A549 (cell line): ENCODE measurements around the gene MXI1. TPM values are rescaled to one million over a fixed set of nuclear protein-coding genes. Genes with fewer than 3 reads are reported as not detected.

Experiments used
- ATAC-seq, 2 experiments: fragments of 200-7000 bp in 1 of 2; fragments of >200 bp in 1 of 2; cut with Nextera tagmentation in 1 of 2; cut with Tn5 transposase in 1 of 2; 3 replicates each; pipeline versions ENCODE4 v1.8.0 to v1.9.1; 2018 to 2020; ENCODE audit warnings: mild to moderate bottlenecking in 1 of 2, moderate library complexity in 1 of 2
- CTCF ChIA-PET: fragments of 300-600 bp; sonication (Branson Sonifier 250); formaldehyde crosslinking; extraction: SDS; loops from one replicate; lab custom pipeline; 2021; ENCODE audit warnings: antibody characterized with exemption, inconsistent platforms; lab: Yijun Ruan, JAX
- POLR2A ChIA-PET: fragments of 350-600 bp; formaldehyde crosslinking; extraction: SDS; loops from one replicate; lab custom pipeline; 2021; ENCODE audit warnings: antibody characterized with exemption, inconsistent platforms; lab: Yijun Ruan, JAX
- DNase-seq, 2 experiments: peaks; one replicate each; pipeline versions ENCODE4 v3.0.0 to v3.0.0-alpha.2; 2011 to 2016; ENCODE audit warnings: low read depth in 1 of 2, low spot score in 1 of 2
- FAIRE-seq: peaks from 2 replicates; lab custom pipeline; 2011; peaks lifted over from hg19 to GRCh38; lab: Jason Lieb, UNC
- H3K27ac ChIP-seq, 2 experiments: fragments of >200 bp; sonication (Bioruptor Twin); formaldehyde crosslinking; 3 replicates each; pipeline ENCODE4 v1.5.1; 2016 to 2017
- H3K4me1 ChIP-seq: fragments of >200 bp; sonication (Bioruptor Twin); formaldehyde crosslinking; 3 replicates; pipeline ENCODE4 v1.6.1; 2016
- H3K4me2 ChIP-seq: fragments of >200 bp; sonication (Bioruptor Twin); formaldehyde crosslinking; 3 replicates; pipeline ENCODE4 v1.6.1; 2016
- H3K4me3 ChIP-seq: fragments of >200 bp; sonication (Bioruptor Twin); formaldehyde crosslinking; 3 replicates; pipeline ENCODE4 v1.5.1; 2016
- H3K9me3 ChIP-seq: fragments of >200 bp; sonication (Bioruptor Twin); formaldehyde crosslinking; 3 replicates; pipeline ENCODE4 v1.6.1; 2016
- CBX2 ChIP-seq: fragments of 200-600 bp; sonication (generic); IDR thresholded peaks from 2 replicates; pipeline ENCODE4 v1.6.1; 2016; ENCODE audit warnings: low read depth, mild to moderate bottlenecking, borderline replicate concordance
- CBX8 ChIP-seq: fragments of 200-600 bp; sonication (generic); IDR thresholded peaks from 2 replicates; pipeline ENCODE4 v1.6.1; 2016
- CHD2 ChIP-seq: fragments of 150-350 bp; IDR thresholded peaks from 2 replicates; pipeline ENCODE4 v1.6.1; 2014; ENCODE audit warnings: low read length; ENCODE audit not compliant: partially characterized antibody
- EP300 ChIP-seq, 2 experiments: fragments of >200 bp; sonication (Bioruptor Twin); formaldehyde crosslinking; IDR thresholded peaks; 2 replicates in 1 of 2; 3 replicates in 1 of 2; pipeline ENCODE4 v1.6.1; 2016 to 2017
- FOSB ChIP-seq: fragments of 250-450 bp; sonication (Bioruptor Pico); IDR thresholded peaks from 2 replicates; pipeline ENCODE4 v1.5.0; 2020; ENCODE audit warnings: mild to moderate bottlenecking, moderate library complexity
- HDAC2 ChIP-seq: fragments of 200-600 bp; sonication (generic); IDR thresholded peaks from 2 replicates; pipeline ENCODE4 v1.6.1; 2016
- HEYL ChIP-seq: fragments of 250-450 bp; sonication (Bioruptor Pico); IDR thresholded peaks from 2 replicates; pipeline ENCODE4 v1.8.0; 2021; ENCODE audit warnings: mild to moderate bottlenecking, moderate library complexity
- HOXB13 ChIP-seq: fragments of 250-450 bp; sonication (Bioruptor Pico); IDR thresholded peaks from 2 replicates; pipeline ENCODE4 v1.5.0; 2020; ENCODE audit warnings: low read depth, mild to moderate bottlenecking, moderate library complexity
- JUNB ChIP-seq: fragments of >200 bp; sonication (Bioruptor Twin); formaldehyde crosslinking; IDR thresholded peaks from 2 replicates; pipeline ENCODE4 v1.6.1; 2016
- KDM1A ChIP-seq: fragments of 200-600 bp; sonication (generic); IDR thresholded peaks from 2 replicates; pipeline ENCODE4 v1.6.1; 2016; ENCODE audit warnings: low read depth, mild to moderate bottlenecking
- MAZ ChIP-seq: fragments of 150-350 bp; IDR thresholded peaks from 2 replicates; pipeline ENCODE4 v1.6.1; 2014; ENCODE audit warnings: antibody characterized with exemption, low read depth, low read length, borderline replicate concordance
- MYC ChIP-seq: IDR thresholded peaks from 2 replicates; pipeline ENCODE4 v1.6.1; 2012; ENCODE audit warnings: mild to moderate bottlenecking, inconsistent platforms, low read length, improper control_type of control experiment, borderline replicate concordance
- NFE2L2 ChIP-seq: fragments of 150-350 bp; conservative IDR thresholded peaks from 2 replicates; pipeline ENCODE4 v1.6.1; 2014; ENCODE audit warnings: low read length
- PHF8 ChIP-seq: fragments of 200-600 bp; sonication (generic); IDR thresholded peaks from 2 replicates; pipeline ENCODE4 v1.6.1; 2016; ENCODE audit warnings: low read depth, mild to moderate bottlenecking, antibody characterized with exemption, moderate library complexity, borderline replicate concordance
- RAD21 ChIP-seq, 2 experiments: fragments of >200 bp in 1 of 2; sonication (Bioruptor Twin) in 1 of 2; formaldehyde crosslinking in 1 of 2; IDR thresholded peaks in 1 of 2; conservative IDR thresholded peaks in 1 of 2; 2 replicates in 1 of 2; 3 replicates in 1 of 2; pipeline ENCODE4 v1.6.1; 2012 to 2018; ENCODE audit warnings: inconsistent platforms in 1 of 2
- RNF2 ChIP-seq: fragments of 200-600 bp; sonication (generic); IDR thresholded peaks from 2 replicates; pipeline ENCODE4 v1.6.1; 2016; ENCODE audit warnings: low read depth, mild to moderate bottlenecking, antibody characterized with exemption, moderate library complexity, borderline replicate concordance
- SMC3 ChIP-seq: fragments of >200 bp; sonication (Bioruptor Twin); formaldehyde crosslinking; IDR thresholded peaks from 3 replicates; pipeline ENCODE4 v1.6.1; 2018; ENCODE audit warnings: inconsistent platforms
- SREBF2 ChIP-seq: fragments of 450-650 bp; IDR thresholded peaks from 2 replicates; pipeline ENCODE4 v1.6.1; 2014; ENCODE audit warnings: mild to moderate bottlenecking, moderate library complexity
- ZFP36 ChIP-seq: fragments of 450-650 bp; IDR thresholded peaks from 2 replicates; pipeline ENCODE4 v1.6.1; 2014; ENCODE audit warnings: borderline replicate concordance; ENCODE audit not compliant: partially characterized antibody
- ZNF302 ChIP-seq: fragments of 250-450 bp; sonication (Bioruptor Pico); IDR thresholded peaks from 2 replicates; pipeline ENCODE4 v1.9.0; 2021; ENCODE audit warnings: inconsistent platforms, mild to moderate bottlenecking, moderate library complexity
- WGBS: methylation state at CpG from one replicate; pipeline ENCODE4 v1.1.6; 2017; ENCODE audit errors: missing lambda C conversion rate; 5-methylcytosine and 5-hydroxymethylcytosine counted together
- polyA plus RNA-seq, 4 experiments: library from polyadenylated mRNA; depleted of rRNA in 3 of 4; stranded (reverse); fragments of >200 nt; fragmentation: RNase III in 1 of 4; extraction: RNeasy Plus Mini Kit Qiagen cat#74134 plus additional on column Dnase treatment in 1 of 4; gene quantifications; 2 replicates in 3 of 4; 3 replicates in 1 of 4; pipeline ENCODE4 v1.2.3, GENCODE V29; 2011 to 2017
- TF ChIP-seq, protein P1 (sequence below): fragments of >200 bp; sonication (Bioruptor Twin); formaldehyde crosslinking; IDR thresholded peaks from 3 replicates; pipeline ENCODE4 v1.6.1; 2016
- TF ChIP-seq, protein P2 (sequence below): IDR thresholded peaks from 2 replicates; pipeline ENCODE4 v1.6.1; 2012
- TF ChIP-seq, protein P3 (sequence below): IDR thresholded peaks from 2 replicates; pipeline ENCODE4 v1.6.1; 2012; ENCODE audit warnings: low read depth, borderline replicate concordance
- TF ChIP-seq, protein P4 (sequence below): fragments of 250-450 bp; sonication (Bioruptor Pico); IDR thresholded peaks from 2 replicates; pipeline ENCODE4 v1.5.0; 2020; ENCODE audit warnings: low read depth, mild to moderate bottlenecking, moderate library complexity
- TF ChIP-seq, protein P5 (sequence below): fragments of >200 bp; sonication (Bioruptor Twin); formaldehyde crosslinking; IDR thresholded peaks from 3 replicates; pipeline ENCODE4 v1.5.1; 2016

MXI1 gene
- polyA plus RNA-seq, 2 of the 4 experiments (the other 2 are of a cell fraction): 7.1 to 15.7 TPM

DNA sequence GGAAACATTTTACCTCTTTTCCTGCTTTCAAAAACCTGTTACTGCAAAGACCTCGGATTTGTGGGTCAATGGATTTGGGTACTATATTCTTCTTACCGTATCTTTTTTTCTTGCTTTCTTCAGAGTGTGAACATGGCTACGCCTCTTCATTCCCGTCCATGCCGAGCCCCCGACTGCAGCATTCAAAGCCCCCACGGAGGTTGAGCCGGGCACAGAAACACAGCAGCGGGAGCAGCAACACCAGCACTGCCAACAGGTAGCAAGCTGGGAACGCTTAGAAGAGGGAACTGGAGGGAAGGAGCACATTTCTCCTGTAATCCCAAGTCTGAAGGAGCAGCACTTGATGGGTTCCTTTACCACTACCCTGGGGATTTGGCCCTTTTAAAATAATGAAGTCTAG, 20.7 kb downstream of the MXI1 start (continued):
- TF ChIP-seq, protein P1, sequence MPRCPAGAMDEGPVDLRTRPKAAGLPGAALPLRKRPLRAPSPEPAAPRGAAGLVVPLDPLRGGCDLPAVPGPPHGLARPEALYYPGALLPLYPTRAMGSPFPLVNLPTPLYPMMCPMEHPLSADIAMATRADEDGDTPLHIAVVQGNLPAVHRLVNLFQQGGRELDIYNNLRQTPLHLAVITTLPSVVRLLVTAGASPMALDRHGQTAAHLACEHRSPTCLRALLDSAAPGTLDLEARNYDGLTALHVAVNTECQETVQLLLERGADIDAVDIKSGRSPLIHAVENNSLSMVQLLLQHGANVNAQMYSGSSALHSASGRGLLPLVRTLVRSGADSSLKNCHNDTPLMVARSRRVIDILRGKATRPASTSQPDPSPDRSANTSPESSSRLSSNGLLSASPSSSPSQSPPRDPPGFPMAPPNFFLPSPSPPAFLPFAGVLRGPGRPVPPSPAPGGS: no peak
- TF ChIP-seq HDAC2 (no peak), SREBF2 (no peak), MAZ (no peak), ZFP36 (no peak), PHF8 (no peak), CBX2 (no peak)
- TF ChIP-seq, protein P2, sequence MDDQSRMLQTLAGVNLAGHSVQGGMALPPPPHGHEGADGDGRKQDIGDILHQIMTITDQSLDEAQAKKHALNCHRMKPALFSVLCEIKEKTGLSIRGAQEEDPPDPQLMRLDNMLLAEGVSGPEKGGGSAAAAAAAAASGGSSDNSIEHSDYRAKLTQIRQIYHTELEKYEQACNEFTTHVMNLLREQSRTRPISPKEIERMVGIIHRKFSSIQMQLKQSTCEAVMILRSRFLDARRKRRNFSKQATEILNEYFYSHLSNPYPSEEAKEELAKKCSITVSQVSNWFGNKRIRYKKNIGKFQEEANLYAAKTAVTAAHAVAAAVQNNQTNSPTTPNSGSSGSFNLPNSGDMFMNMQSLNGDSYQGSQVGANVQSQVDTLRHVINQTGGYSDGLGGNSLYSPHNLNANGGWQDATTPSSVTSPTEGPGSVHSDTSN: no peak
- TF ChIP-seq, all 56 proteins: peak for 0

DNA sequence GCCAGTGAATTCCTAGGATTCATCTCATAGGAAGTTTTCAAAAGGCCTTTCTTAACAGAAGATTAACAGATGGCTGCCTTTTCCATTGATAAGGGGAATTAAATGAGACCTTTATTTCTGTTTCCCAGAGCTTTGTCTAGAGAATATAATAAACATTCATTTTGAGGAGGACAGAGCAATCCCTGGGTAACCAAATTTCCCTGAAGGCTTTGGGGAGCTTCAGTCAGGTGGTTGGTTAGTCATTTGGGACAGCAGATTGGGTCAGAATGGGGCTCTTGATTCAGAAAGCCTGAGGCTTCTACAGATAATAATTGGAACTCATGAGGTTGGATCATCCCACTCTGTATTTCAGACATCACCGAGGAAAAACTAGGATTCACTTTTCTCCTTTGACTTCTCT, 21.8 kb downstream of the MXI1 start:
- no peak for ATAC-seq
- Histone ChIP-seq H3K4me1 (peaks cover 4% of the 10 kb centered on the region; the same call in 1 of the 3 replicates), H3K4me3 (no peak overlapping the region), H3K9me3 (no peaks in the 10 kb centered on the region), H3K4me2 (no peak overlapping the region)
- TF ChIP-seq FOSB (CRISPR knock-in tag) (no peak), JUNB (no peak), SMC3 (no peak), ZNF302 (CRISPR knock-in tag) (no peak), MYC (no peak), EP300 (IDR thresholded peaks at IDR 0.05) (no peak), KDM1A (no peak), HEYL (CRISPR knock-in tag) (no peak), CHD2 (no peak), NFE2L2 (no peak), RAD21 (conservative IDR thresholded peaks at IDR 0.05 in 1 of 2, IDR thresholded peaks at IDR 0.05 in 1 of 2) (no peak), HOXB13 (CRISPR knock-in tag) (no peak), RNF2 (no peak), CBX8 (no peak)
- TF ChIP-seq, protein P3, sequence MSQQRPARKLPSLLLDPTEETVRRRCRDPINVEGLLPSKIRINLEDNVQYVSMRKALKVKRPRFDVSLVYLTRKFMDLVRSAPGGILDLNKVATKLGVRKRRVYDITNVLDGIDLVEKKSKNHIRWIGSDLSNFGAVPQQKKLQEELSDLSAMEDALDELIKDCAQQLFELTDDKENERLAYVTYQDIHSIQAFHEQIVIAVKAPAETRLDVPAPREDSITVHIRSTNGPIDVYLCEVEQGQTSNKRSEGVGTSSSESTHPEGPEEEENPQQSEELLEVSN: no peak
- TF ChIP-seq, protein P4, sequence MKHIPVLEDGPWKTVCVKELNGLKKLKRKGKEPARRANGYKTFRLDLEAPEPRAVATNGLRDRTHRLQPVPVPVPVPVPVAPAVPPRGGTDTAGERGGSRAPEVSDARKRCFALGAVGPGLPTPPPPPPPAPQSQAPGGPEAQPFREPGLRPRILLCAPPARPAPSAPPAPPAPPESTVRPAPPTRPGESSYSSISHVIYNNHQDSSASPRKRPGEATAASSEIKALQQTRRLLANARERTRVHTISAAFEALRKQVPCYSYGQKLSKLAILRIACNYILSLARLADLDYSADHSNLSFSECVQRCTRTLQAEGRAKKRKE (CRISPR knock-in tag): no peak
- TF ChIP-seq, protein P5, sequence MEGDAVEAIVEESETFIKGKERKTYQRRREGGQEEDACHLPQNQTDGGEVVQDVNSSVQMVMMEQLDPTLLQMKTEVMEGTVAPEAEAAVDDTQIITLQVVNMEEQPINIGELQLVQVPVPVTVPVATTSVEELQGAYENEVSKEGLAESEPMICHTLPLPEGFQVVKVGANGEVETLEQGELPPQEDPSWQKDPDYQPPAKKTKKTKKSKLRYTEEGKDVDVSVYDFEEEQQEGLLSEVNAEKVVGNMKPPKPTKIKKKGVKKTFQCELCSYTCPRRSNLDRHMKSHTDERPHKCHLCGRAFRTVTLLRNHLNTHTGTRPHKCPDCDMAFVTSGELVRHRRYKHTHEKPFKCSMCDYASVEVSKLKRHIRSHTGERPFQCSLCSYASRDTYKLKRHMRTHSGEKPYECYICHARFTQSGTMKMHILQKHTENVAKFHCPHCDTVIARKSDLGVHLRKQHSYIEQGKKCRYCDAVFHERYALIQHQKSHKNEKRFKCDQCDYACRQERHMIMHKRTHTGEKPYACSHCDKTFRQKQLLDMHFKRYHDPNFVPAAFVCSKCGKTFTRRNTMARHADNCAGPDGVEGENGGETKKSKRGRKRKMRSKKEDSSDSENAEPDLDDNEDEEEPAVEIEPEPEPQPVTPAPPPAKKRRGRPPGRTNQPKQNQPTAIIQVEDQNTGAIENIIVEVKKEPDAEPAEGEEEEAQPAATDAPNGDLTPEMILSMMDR: no peak
- TF ChIP-seq, all 56 proteins: peak for 0
- DNase-seq: no peak
- POLR2A ChIA-PET: no interaction called here
- CTCF ChIA-PET: interaction anchor here (0.9 to 1.5 kb wide), 4 partner anchors 20 to 91 kb away, joined by 3 to 7 read pairs (median 4); no protein-coding TSS in a partner anchor
- H3K27ac ChIP-seq: no peak overlapping the region
- no peak for FAIRE-seq
- 72% methylated on average over 1 of the region's 1 CpG for WGBS
